ENCODE results near the gene TLK2.
"Not testable (repeated sequence)": the region's sequence is repeated elsewhere in the genome, so short reads cannot be mapped to it uniquely, and the experiment has no call there.

The TLK2 gene

DNA sequence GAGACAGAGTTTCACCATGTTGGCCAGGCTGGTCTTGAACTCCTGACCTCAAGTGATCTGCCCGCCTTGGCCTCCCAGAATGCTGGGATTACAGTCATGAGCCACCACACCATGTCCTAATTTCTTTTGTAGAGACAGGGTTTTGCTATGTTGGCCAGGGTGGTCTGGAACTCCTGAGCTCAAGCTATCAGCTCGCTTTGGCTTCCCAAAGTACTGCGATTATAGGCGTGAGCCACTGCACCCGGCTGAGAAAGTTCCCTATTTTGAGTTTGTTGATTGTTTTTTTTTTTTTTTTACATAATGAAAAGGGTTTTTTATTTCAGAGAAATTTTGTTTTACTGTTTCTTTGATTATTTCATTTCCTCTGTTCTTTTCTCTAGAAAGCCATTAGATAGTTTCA lies 67.4 kb downstream of the TLK2 start:
- not testable (repeated sequence) for DNase-seq (ENCODE audit: extremely low spot score, insufficient read length, low read depth); FAIRE-seq

DNA sequence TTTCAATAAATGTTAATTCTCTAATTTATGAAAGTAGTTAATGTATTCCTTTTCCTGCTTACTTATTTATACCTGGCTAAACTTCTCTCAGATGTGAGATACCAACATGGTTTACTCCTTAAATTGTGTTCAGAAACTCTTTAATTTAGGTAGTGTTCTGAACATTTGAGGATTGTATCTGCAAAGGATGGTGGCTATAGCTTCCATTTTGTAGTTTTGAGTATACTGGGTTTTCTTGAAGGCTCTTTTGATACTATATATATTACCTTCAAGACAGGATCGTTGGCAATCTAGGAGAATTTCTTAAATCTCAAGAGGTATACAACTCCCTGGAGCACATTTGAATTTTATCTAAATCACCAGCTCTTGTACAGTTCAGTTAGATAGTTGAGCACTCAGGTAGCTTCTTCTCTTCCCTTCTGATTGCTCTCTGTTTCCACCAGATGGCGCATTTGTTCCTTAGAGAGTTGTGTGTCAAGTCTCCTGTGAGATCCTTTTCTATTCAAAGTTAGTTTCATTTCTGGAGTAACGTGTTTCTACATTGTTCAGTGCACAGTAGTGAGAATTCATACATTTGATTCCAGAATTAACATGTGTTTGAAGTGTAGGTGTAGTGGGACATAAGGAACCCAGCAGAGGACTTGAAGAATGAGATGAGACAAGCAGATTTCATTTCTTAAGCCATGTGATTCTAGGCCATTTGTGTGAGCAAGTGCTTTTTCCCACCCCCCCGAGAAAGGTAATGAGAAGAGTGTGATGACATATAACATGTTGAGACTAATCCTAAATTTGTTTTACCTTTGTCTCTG lies 74.4 kb downstream of the TLK2 start:
- not testable (repeated sequence) for DNase-seq (ENCODE audit: extremely low spot score, insufficient read length, low read depth)
- peak; percentile 92 for FAIRE-seq

DNA sequence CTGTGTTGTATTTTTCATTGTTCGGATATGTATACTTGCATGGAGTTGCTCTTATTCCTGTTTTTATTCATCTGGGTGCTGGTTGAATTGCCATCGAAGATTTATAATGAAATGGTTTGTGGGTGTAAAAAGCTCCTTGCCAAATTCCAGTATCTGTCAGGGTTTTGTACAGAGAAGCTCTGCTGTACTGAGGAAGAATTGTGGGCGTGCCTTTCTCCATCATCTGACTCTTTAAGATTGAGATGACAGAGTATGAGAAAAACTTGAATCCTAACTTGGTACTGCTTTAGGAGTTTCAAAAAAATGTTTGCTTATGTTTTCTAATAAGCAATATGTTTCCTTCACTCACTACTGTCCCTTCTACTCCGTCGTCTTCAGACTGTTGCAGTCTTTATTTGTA lies 78.9 kb downstream of the TLK2 start:
- DNase-seq (ENCODE audit: extremely low spot score, insufficient read length, low read depth); FAIRE-seq: not testable (repeated sequence)

DNA sequence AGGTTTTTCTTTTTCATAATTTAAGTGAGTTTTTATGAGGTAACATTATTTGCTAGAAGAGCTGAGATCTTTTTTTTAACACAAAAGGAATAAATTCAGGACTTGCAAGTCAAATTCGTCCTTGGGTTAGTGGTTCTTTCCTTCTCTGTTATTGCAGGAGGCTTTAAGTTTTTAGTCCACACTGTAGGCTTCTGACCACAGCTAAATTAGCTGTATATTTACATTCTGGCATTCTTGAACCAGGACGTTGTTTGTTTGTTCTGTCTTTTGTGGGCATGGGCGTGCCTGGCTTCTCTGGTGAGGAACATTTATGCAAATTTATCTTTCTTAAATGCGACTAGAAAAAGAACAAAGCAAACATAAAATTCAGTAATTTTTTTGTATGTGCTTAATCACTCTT lies 80.3 kb downstream of the TLK2 start:
- peak; percentile 15 for FAIRE-seq

DNA sequence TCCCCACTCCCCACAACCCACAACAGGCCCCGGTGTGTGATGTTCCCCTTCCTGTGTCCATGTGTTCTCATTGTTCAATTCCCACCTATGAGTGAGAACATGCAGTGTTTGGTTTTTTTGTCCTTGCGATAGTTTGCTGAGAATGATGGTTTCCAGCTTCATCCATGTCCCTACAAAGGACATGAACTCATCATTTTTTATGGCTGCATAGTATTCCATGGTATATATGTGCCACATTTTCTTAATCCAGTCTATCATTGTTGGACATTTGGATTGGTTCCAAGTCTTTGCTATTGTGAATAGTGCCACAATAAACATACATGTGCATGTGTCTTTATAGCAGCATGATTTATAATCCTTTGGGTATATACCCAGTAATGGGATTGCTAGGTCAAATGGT lies 82.3 kb downstream of the TLK2 start:
- DNase-seq (ENCODE audit: extremely low spot score, insufficient read length, low read depth); FAIRE-seq: not testable (repeated sequence)

More for the DNA sequence above, 80.3 kb downstream of the TLK2 start:
- not testable (repeated sequence) for DNase-seq (ENCODE audit: extremely low spot score, insufficient read length, low read depth)

DNA sequence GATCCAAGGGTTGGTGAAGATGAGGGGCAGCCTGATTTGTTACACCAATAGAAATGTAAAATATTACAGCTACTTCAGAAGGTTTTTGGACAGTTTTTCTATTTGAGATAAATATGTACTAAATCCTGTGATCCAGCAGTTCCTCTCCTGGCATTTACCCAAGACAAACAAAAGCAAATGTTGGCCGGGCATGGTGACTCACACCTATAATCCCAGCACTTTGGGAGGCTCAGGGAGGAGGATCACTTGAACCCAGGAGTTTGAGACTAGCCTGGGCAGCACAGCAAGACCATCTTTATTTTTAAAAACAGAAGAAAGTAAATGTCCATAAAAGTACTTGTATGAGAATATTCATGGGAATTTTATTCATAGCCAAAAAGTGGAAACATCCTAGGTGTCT lies 84.0 kb downstream of the TLK2 start:
- DNase-seq (ENCODE audit: extremely low spot score, insufficient read length, low read depth) (no peak), FAIRE-seq (no peak)

DNA sequence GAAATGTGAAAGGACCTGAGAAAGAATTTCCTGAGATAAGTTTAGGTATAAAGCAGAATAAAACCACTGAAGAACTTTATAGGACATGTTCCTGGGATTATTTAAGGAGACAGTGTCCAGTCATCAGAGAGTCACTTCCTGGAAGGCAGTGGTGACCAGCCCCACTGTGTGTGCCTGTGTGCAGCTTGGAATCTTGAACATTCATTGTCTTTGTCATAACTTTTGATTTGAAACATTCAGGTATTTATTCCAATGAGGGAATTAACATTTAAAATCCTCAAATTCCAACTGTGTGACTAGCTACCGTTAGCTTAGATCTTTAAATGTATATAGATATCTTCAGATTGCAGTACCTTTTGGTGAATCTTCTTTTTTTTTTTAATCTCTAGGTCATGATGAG lies 87.2 kb downstream of the TLK2 start:
- no peak for FAIRE-seq
- no peak for DNase-seq (ENCODE audit: extremely low spot score, insufficient read length, low read depth)

DNA sequence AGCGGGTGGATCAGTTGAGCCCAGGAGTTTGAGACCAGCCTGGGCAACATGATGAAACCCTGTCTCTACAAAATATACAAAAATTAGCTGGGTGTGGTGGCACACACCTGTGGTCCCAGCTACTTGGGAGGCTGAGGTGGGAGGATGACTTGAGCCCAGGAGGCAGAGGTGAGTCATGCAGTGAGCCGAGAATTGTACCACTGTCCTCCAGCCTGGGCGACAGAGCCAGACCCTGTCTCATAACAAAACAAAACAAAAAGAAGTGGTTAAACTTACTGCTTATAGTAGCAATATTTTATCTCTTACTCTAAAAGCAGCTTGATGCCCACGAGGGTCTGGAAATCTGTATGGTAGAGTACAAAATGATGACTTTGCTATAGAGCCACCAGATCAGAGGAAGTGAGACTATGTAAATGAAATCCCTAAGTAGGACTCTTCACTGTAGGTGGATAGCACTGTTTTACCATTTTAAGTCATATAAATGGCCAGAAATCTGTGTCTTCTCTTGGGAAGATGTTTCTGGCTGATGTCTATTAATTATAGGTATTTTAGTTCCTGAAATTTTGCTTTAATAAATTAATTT lies 88.5 kb downstream of the TLK2 start:
- no peak for FAIRE-seq
- DNase-seq (ENCODE audit: extremely low spot score, insufficient read length, low read depth): no peak

DNA sequence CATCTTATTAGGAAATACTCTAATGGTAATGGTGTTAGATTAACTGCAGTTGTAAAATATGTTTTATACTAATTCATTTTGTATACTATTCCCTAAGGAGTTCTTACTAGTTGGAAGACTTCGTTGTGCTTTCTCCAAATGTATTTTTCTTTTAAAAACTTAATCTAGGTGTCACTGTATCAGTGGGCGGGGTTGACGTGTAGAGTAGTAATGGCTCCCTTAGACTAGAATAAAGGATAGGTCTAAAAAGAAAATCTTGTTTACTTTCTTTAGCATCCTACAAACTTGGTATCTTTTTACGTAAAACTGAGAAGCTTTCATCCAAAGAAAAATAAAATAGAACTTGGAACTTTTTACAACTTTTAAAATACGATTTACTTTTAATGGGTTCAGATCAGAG lies 93.9 kb downstream of the TLK2 start:
- no peak for FAIRE-seq
- DNase-seq (ENCODE audit: extremely low spot score, insufficient read length, low read depth): no peak

DNA sequence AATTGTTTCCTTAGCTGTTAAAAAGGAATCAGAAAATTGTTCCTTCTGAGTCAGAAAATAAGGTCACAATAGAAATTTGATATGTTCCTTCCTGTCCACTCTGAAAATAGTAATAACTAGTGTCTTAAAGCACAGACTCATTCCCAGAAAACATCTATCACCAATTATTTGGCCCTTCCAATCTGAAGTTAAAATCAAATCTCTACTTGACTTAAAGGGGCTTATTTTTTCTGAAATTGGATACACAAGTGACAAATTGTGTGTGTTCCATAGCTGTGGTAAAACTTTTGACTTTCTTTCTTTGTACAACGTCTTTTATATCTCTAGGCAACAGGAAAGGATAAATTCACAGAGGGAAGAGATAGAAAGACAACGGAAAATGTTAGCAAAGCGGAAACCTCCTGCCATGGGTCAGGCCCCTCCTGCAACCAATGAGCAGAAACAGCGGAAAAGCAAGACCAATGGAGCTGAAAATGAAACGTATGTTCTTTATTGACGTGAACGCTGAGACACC lies 94.3 kb downstream of the TLK2 start:
- DNase-seq (ENCODE audit: extremely low spot score, insufficient read length, low read depth): no peak
- FAIRE-seq: no peak

DNA sequence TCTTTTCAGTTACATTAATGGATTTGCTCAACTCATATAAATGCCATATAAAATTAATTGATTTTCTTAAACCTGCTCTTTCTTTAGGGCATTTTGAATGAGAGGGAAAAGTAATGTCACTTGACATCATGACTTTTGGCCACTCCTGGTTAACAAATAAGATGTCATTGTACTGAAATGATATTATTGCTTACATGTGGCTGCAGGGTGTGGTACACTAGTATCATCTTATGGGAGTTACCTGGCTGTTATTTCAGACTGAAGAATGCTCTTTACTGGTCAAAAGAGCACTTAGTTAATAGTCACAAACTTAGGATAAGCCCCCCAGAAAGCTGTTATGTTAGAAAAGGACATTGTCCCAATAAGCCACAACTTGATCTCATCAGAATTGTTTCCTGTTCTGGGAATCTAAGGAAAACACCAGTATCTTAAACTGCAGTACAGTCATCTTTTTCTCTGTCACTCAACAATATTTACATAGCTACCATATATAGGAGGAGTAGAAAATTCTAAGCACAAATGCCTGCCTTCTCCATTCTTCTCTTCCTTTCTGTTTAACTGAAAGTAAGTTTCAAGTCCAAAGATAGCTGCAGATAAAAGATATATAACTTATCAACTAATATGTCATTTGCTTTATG lies 95.0 kb downstream of the TLK2 start:
- FAIRE-seq (no peak), DNase-seq (ENCODE audit: extremely low spot score, insufficient read length, low read depth) (no peak)

DNA sequence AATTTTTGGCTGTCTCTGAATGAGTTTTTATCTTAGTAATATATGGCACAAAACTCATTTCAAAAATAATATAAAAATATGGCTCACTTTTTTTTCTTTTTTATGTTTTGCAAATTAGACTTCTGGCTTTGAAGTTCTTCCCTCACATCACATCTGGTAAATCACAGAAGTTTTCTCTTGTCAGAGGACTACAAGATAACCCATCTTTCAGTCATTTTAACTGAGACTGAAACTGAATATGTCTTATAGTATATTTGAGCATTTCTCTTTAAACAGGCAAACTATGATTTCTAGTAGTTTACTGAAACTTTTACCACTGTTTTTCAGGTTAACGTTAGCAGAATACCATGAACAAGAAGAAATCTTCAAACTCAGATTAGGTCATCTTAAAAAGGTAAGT lies 97.8 kb downstream of the TLK2 start:
- DNase-seq (ENCODE audit: extremely low spot score, insufficient read length, low read depth) (no peak), FAIRE-seq (no peak)

DNA sequence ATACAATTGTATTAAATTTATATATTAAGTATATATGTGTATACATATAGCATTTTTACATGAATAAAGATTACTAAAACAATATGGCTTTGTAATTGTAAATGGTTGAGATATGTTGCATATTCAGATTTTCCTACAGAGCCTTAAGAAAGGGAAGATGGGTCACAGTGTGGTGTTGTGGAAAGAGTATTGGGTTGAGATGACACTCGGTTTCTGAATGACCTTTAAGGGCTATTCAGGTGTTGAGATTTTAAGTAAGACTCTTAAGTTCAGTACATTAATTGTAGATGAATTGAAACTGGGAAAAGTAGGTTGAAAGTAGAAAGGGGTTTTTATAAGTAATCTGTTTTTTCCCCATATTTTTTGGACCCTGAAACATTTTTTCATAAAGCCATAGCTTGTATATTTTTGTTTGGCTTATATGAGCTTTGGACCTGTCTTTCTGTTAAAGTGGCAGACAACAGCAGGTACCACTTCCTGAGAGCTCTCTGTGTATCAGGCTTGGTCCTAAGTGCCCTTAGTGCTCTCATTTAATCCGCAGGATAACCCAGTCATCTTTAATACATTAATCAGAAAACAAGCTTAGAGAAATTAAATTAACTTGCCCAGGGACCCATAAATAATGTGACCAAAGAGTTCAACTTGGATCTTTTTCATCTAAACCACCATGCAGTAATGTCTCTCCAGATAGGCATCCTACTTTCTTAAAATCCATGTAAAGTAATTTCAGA lies 100.3 kb downstream of the TLK2 start:
- FAIRE-seq: no peak
- DNase-seq (ENCODE audit: extremely low spot score, insufficient read length, low read depth): no peak

DNA sequence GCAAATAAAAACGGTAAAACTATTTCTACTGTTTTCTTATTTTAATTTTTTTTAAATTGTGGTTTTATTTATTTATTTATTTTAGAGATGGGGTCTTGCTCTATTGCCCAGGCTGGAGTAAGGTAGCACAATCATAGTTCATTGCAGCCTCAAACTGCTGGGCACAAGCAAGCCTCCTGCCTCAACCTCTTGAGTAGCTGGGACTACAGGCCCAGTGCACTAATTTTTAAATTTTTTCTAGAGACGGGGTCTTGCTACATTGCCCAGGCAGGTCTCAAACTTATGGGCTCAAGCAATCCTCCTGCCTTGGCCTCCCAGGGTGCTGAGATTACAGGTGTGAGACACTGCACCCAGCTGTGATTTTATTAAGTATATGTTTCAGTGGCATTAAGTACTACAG lies 102.3 kb downstream of the TLK2 start:
- no peak for FAIRE-seq

DNA sequence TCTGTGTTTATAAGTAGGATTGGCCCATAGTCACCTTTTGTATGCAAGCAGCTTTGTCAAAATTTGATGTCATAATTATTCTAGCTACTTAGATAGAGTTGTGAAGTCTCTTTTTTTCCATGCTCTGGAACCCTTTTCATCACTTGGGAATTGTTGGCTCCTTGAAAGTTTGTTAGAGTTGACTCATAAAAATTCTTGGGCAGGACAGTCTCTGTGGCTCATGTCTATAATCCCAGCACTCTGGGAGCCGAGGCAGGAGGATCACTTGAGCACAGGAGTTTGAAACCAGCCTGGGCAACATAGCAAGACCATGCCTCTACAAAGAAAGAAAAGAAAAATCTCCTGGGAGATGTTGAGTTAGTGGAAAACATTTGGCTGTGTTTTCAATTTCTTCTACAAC lies 103.1 kb downstream of the TLK2 start:
- DNase-seq (ENCODE audit: extremely low spot score, insufficient read length, low read depth): no peak
- FAIRE-seq: no peak

More for the DNA sequence above, 102.3 kb downstream of the TLK2 start:
- no peak for DNase-seq (ENCODE audit: extremely low spot score, insufficient read length, low read depth)

DNA sequence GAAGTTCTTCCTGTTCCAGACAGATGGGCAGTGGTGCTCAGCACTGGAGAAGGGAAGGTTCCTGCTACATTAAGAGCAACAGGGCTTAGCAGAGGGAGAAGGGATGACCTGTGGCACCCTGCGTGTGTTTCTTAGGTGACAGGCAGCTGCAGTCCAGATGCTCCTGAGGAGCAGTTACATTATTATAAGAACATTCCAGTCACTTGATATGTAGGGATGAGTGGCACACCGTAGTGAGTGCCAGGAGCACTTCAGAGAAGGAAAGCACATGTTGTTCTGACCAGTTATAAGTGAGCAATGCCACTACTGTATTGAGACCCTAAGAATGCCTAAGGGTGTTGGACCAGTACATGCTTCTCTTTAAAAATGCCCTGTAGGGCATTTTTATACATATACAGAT lies 108.9 kb downstream of the TLK2 start:
- DNase-seq (ENCODE audit: extremely low spot score, insufficient read length, low read depth): no peak
- no peak for FAIRE-seq

DNA sequence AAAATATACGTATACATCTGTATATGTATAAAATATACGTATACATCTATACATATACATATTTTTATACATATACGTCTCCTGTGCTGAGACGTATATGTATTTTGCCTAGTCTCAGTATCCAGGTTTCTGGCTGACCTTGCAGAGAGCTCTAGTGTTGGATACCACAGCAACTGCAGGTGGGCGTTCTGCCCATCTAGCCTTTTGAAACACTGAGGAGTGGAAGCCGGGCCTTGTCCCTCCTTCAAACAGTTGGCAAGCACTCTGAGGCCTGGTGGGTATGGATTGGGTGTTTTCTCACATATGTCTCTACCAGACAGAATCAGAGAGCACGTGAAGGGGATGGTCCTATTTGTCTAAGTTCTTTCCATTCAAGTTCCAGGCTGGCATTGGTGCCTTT lies 109.5 kb downstream of the TLK2 start:
- FAIRE-seq: no peak
- DNase-seq (ENCODE audit: extremely low spot score, insufficient read length, low read depth): no peak

DNA sequence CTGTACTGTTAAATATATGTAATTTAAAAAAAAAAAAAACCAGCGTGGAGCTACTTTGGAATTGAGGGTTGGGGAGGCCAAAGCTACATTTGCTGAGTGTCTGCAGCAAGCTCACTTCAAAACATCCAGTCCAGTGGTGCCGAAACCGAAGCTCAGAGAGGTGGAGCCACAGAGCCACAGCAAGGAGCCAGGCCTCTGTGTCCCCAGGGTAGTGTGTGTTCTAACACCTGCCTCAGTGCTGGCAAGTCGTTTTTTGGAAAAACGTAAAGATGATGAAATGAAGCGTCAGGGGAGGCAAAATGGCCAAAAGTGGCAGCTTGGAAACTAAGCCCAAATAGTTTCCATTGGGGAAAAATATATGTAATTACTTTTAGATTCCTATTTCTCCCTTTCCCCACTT lies 112.7 kb downstream of the TLK2 start:
- DNase-seq (ENCODE audit: extremely low spot score, insufficient read length, low read depth) (no peak), FAIRE-seq (no peak)

DNA sequence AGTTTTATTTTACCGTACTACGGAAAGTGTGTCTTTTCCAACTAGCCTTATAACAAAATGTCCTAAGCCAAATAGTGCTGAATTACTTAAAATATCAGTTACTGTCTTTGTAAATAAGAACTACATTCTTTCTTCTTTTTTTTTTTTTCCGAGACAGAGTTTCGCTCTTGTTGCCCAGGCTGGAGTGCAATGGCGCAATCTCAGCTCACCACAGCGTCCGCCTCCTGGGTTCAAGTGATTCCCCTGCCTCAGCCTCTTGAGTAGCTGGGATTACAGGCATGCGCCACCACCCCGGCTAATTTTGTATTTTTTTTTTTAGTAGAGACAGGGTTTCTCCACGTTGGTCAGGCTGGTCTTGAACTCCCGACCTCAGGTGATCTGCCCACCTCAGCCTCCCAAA lies 113.2 kb downstream of the TLK2 start:
- DNase-seq (ENCODE audit: extremely low spot score, insufficient read length, low read depth); FAIRE-seq: not testable (repeated sequence)

DNA sequence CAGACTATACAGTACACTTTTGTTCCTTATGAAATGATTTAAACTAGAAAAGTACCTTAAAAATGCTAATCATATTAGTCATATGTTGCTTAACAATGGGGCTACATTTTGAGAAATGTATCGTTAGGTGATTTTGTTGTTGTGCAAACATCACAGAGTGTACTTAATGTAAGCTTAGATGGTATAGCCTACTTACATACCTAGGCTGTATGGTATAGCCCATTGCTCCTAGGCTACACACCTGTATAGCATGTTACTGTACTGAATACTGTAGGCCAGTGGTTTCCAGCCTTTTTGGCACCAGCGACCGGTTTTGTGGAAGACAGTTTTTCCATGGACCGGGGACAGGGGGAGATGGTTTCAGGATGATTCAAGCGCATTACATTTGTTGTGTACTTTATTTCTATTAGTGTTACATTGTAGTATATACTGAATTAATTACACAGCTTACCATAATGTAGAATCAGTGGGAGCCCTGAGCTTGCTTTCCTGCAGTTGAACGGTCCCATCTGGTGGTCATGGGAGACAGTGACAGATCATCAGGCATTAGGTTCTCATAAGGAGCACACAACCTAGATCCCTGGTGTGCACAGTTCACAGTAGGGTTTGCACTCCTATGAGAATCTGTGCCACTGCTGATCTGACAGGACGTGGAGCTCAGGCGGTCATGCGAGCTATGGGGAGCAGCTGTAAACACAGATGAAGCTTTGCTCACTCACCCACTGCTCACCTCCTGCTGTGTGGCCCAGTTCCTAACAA lies 113.9 kb downstream of the TLK2 start:
- DNase-seq (ENCODE audit: extremely low spot score, insufficient read length, low read depth): no peak
- no peak for FAIRE-seq

All from GM18507 (cell line).